Ishikawa (cell line): ENCODE measurements around the gene NUP54.

Source experiments
- CEBPB ChIP-seq: IDR thresholded peaks from 2 replicates; pipeline ENCODE4 v1.6.1; 2012
- CREB1 ChIP-seq: IDR thresholded peaks from 2 replicates; pipeline ENCODE4 v1.6.1; 2012; ENCODE audit warnings: low read depth
- EGR1 ChIP-seq: IDR thresholded peaks from 2 replicates; pipeline ENCODE4 v1.6.1; 2012
- EP300 ChIP-seq: IDR thresholded peaks from 2 replicates; pipeline ENCODE4 v1.6.1; 2012; ENCODE audit warnings: borderline replicate concordance
- FOXM1 ChIP-seq: IDR thresholded peaks from 2 replicates; pipeline ENCODE4 v1.6.1; 2012; ENCODE audit warnings: low read depth, borderline replicate concordance
- NFIC ChIP-seq: IDR thresholded peaks from 2 replicates; pipeline ENCODE4 v1.6.1; 2012
- RAD21 ChIP-seq: IDR thresholded peaks from 2 replicates; pipeline ENCODE4 v1.6.1; 2012; ENCODE audit warnings: low read depth
- TAF1 ChIP-seq: IDR thresholded peaks from 2 replicates; pipeline ENCODE4 v1.6.1; 2012; ENCODE audit warnings: low read depth, mild to moderate bottlenecking
- TCF12 ChIP-seq: IDR thresholded peaks from 2 replicates; pipeline ENCODE4 v1.6.1; 2012; ENCODE audit warnings: low read depth
- TEAD4 ChIP-seq: IDR thresholded peaks from 2 replicates; pipeline ENCODE4 v1.6.1; 2012
- YY1 ChIP-seq: IDR thresholded peaks from 2 replicates; pipeline ENCODE4 v1.6.1; 2012; ENCODE audit warnings: low read depth
- TF ChIP-seq, protein P1 (sequence below): IDR thresholded peaks from 2 replicates; pipeline ENCODE4 v1.6.1; 2012
- TF ChIP-seq, protein P2 (sequence below): IDR thresholded peaks from 2 replicates; pipeline ENCODE4 v1.6.1; 2012; ENCODE audit warnings: low read depth, mild to moderate bottlenecking
- TF ChIP-seq, protein P3 (sequence below): IDR thresholded peaks from 2 replicates; pipeline ENCODE4 v1.6.1; 2012

DNA sequence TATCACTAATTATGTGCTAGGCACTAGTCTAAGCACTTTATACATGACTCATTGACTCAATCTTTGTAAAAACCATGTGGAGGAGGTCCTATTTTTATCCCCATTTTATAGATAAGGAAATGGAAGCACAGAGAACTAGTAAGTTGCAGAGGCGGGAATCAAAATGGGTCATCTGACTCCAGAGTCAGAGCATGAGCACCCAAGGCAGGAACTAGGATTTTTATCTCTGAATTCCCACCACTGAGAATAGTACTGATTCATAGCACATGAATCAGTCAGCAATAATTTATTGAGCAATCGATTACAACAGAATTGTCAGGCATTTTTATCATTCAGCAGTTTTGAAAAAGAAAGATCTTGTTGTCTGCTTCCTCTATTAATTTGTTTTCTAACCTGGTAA is 46.1 kb upstream of the NUP54 start:
- TF ChIP-seq FOXM1 = no peak
- TF ChIP-seq EP300 = no peak
- no peak for TF ChIP-seq TAF1
- no peak for TF ChIP-seq TEAD4
- no peak for TF ChIP-seq CEBPB
- no peak for TF ChIP-seq NFIC
- no peak for TF ChIP-seq RAD21
- TF ChIP-seq, protein P1, sequence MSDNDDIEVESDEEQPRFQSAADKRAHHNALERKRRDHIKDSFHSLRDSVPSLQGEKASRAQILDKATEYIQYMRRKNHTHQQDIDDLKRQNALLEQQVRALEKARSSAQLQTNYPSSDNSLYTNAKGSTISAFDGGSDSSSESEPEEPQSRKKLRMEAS = no peak
- TF ChIP-seq, protein P2, sequence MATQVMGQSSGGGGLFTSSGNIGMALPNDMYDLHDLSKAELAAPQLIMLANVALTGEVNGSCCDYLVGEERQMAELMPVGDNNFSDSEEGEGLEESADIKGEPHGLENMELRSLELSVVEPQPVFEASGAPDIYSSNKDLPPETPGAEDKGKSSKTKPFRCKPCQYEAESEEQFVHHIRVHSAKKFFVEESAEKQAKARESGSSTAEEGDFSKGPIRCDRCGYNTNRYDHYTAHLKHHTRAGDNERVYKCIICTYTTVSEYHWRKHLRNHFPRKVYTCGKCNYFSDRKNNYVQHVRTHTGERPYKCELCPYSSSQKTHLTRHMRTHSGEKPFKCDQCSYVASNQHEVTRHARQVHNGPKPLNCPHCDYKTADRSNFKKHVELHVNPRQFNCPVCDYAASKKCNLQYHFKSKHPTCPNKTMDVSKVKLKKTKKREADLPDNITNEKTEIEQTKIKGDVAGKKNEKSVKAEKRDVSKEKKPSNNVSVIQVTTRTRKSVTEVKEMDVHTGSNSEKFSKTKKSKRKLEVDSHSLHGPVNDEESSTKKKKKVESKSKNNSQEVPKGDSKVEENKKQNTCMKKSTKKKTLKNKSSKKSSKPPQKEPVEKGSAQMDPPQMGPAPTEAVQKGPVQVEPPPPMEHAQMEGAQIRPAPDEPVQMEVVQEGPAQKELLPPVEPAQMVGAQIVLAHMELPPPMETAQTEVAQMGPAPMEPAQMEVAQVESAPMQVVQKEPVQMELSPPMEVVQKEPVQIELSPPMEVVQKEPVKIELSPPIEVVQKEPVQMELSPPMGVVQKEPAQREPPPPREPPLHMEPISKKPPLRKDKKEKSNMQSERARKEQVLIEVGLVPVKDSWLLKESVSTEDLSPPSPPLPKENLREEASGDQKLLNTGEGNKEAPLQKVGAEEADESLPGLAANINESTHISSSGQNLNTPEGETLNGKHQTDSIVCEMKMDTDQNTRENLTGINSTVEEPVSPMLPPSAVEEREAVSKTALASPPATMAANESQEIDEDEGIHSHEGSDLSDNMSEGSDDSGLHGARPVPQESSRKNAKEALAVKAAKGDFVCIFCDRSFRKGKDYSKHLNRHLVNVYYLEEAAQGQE = no peak
- no peak for TF ChIP-seq TCF12
- TF ChIP-seq YY1 = no peak
- no peak for TF ChIP-seq EGR1
- no peak for TF ChIP-seq CREB1
- TF ChIP-seq, protein P3, sequence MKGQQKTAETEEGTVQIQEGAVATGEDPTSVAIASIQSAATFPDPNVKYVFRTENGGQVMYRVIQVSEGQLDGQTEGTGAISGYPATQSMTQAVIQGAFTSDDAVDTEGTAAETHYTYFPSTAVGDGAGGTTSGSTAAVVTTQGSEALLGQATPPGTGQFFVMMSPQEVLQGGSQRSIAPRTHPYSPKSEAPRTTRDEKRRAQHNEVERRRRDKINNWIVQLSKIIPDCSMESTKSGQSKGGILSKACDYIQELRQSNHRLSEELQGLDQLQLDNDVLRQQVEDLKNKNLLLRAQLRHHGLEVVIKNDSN = no peak
